ENCODE data around the gene DDN. TPM values are rescaled to one million over a fixed set of nuclear protein-coding genes. Genes with fewer than 3 reads are reported as not detected.
A peak's percentile ranks its signal among the peaks of the same experiment; 100 is the strongest.

DDN gene
- total RNA-seq, 4 donors from 2014 or later: 26.8 to 415 (median 232) TPM

DNA sequence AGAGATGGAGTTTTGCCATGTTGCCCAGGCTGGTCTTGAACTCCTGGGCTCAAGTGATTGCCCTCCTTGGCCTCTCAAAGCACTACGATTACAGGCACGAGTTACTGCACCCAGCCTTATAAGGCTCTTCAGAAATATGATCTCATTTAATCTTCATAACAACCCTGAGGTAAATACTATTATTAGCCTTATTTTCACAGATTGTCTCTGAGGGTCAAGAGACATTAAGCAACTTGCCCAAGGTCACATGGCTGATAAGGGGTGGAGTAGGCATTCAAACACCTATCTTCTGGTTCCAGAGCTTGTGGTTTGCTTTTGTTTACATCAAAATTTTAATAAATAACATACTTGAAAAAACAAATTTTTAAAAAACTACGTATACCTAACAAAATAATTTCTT lies 14.3 kb upstream of the DDN start:
- intact Hi-C loops (cut with DNase I; ENCODE audit: low total_unique reads) (loop anchor here (5.0 kb wide), 1 partner anchor 341 kb away; no protein-coding TSS in a partner anchor), in situ Hi-C loops (cut with MboI; ENCODE audit: low sequenced_read_pairs in 4 of 4) (no loop called here)
- ATAC-seq (peak; percentile 37 to 38), DNase-seq (peak in 1 of 2 donors; percentile 48)
- Histone ChIP-seq H3K4me3 (no peak overlapping the region), H3K27ac (peak overlapping the region; percentile 75 to 99 (median 97)), H3K27me3 (no peaks in the 10 kb centered on the region), H3K4me1 (peaks cover 41 to 89% of the 10 kb centered on the region in 2 donors), H3K36me3 (peaks cover 0 to 8% of the 10 kb centered on the region in 2 donors), H3K9me3 (no peaks in the 10 kb centered on the region)
- TF ChIP-seq POLR2A (IDR thresholded peaks at IDR 0.05) (no peak), CTCF (IDR thresholded peaks at IDR 0.05 in 4 of 5, conservative IDR thresholded peaks at IDR 0.05 in 1 of 5) (no peak)

DNA sequence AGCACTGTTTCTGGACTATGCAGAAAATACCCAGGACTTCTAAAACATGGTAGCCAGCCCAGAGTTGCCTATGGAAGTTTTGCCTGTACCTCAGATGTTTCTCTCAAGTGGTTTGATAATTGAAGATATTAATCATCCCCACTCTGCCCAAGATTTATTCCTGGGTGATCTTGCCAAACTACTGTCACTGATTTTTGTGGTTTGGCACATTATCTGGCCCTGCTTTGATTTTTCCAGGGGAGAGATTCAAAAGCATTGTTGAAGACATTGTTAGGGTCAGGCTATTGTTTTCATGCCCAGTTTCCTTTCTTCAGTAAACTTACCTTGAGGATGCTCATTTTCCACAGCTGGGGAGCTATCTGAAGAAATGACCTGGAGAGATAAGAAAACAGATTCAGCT lies 13.6 kb upstream of the DDN start:
- ATAC-seq (no peak), DNase-seq (no peak)
- Histone ChIP-seq H3K4me3 (no peak overlapping the region), H3K4me1 (peaks cover 37 to 90% of the 10 kb centered on the region in 2 donors), H3K36me3 (peaks cover 0 to 8% of the 10 kb centered on the region in 2 donors), H3K27ac (peak overlapping the region; percentile 75 to 99 (median 97)), H3K27me3 (no peaks in the 10 kb centered on the region), H3K9me3 (no peaks in the 10 kb centered on the region)
- in situ Hi-C loops (cut with MboI; ENCODE audit: low sequenced_read_pairs in 4 of 4): no loop called here
- TF ChIP-seq POLR2A (IDR thresholded peaks at IDR 0.05): no peak
- TF ChIP-seq CTCF (IDR thresholded peaks at IDR 0.05 in 4 of 5, conservative IDR thresholded peaks at IDR 0.05 in 1 of 5): no peak
- intact Hi-C loops (cut with DNase I; ENCODE audit: low total_unique reads): loop anchor here (5.0 kb wide), 1 partner anchor 340 kb away; no protein-coding TSS in a partner anchor

DNA sequence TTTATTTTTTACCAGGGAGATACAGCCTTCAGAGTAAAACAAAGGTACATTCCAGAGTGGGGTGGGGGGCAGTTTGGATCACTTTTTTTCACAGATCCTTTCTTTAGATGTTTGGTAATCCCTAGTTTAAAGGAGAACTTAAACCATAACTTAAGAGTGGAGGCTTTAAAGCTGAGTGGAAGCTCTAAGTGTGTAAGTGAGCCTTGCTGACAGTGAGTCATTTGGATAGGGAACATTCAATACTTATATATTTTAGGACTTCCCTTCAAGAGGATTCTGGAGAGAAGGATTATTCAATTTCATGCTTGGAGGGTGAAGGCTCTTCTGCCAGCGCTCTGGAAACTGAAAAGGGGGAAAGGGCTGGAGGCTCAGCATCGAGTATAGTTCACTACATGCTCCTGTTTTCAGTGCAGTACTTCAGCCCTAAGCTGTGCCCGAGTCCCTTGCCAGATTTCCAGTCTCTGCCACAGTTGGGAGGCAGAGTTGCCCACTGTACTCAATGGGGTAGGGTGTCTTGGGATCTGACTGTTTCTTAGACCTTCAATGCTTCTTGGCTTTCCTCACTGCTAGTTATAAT lies 11.0 kb upstream of the DDN start:
- TF ChIP-seq CTCF (IDR thresholded peaks at IDR 0.05 in 4 of 5, conservative IDR thresholded peaks at IDR 0.05 in 1 of 5) (no peak), POLR2A (IDR thresholded peaks at IDR 0.05) (peak in 1 of 2 donors; percentile 28)
- H3K27me3 ChIP-seq: no peaks in the 10 kb centered on the region
- H3K9me3 ChIP-seq: no peaks in the 10 kb centered on the region
- H3K27ac ChIP-seq: peak overlapping the region; percentile 59 to 99 (median 97)
- ATAC-seq (peak; percentile 45 to 51), DNase-seq (no peak)
- no peak overlapping the region for H3K4me3 ChIP-seq
- intact Hi-C loops (cut with DNase I; ENCODE audit: low total_unique reads): loop anchor here (5.0 kb wide), 1 partner anchor 338 kb away; no protein-coding TSS in a partner anchor
- peaks cover 14 to 65% of the 10 kb centered on the region in 2 donors for H3K4me1 ChIP-seq
- in situ Hi-C loops (cut with MboI; ENCODE audit: low sequenced_read_pairs in 4 of 4): no loop called here
- peaks cover 0 to 20% of the 10 kb centered on the region in 2 donors for H3K36me3 ChIP-seq

DNA sequence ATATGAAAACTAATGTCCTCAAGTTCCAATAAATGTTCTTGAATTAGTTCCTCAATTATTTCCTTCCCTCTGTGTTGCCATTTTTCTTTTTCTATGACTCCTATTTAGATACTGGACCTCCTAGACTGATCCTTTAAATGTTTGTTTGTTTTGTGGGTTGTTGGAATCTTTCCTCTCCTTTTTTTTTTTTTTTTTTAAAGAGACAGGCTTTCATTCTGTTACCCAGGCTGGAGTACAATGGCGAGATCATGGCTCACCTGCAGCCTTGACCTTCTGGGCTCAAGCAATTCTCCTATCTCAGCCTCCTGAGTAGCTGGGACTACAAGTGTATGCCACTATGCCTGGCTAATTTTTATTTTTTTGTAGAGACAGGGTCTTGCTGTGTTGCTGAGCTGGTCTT lies 9.8 kb upstream of the DDN start:
- TF ChIP-seq CTCF (IDR thresholded peaks at IDR 0.05 in 4 of 5, conservative IDR thresholded peaks at IDR 0.05 in 1 of 5) (no peak), POLR2A (IDR thresholded peaks at IDR 0.05) (no peak)
- Histone ChIP-seq H3K36me3 (peaks cover 1 to 32% of the 10 kb centered on the region in 2 donors), H3K4me1 (peaks cover 8 to 54% of the 10 kb centered on the region in 2 donors), H3K27me3 (no peaks in the 10 kb centered on the region), H3K9me3 (no peaks in the 10 kb centered on the region), H3K27ac (peak overlapping the region in 3 of 4 donors; percentile 96 to 99 (median 98)), H3K4me3 (no peak overlapping the region)
- DNase-seq: no peak
- in situ Hi-C loops (cut with MboI; ENCODE audit: low sequenced_read_pairs in 4 of 4): no loop called here
- intact Hi-C loops (cut with DNase I; ENCODE audit: low total_unique reads): no loop called here
- no peak for ATAC-seq

All from gastrocnemius medialis (tissue), 4 donors.